Uterus (tissue), 4 donors: ENCODE results near the gene ATG16L1. TPM values are rescaled to one million over a fixed set of nuclear protein-coding genes. Genes with fewer than 3 reads are reported as not detected.
A peak's percentile ranks its signal among the peaks of the same experiment; 100 is the strongest.

ENCODE experiments used
- DNase-seq, 2 donors: peaks; one replicate each; pipeline ENCODE4 v3.0.0-alpha.2; 2019 to 2020
- H3K27ac ChIP-seq, 2 donors: fragments of 200-600 bp; sonication (generic); 1 replicate in 1 of 2; 2 replicates in 1 of 2; pipeline ENCODE4 v1.5.1; 2016 to 2018
- H3K27me3 ChIP-seq, 2 donors: fragments of 200-600 bp; sonication (generic); one replicate each; pipeline ENCODE4 v1.5.1; 2018 to 2019; ENCODE audit warnings: control low read depth in 1 of 2
- H3K36me3 ChIP-seq, 2 donors: fragments of 200-600 bp; sonication (generic); one replicate each; pipeline ENCODE4 v1.5.1; 2019; ENCODE audit warnings: control low read depth in 1 of 2
- H3K4me1 ChIP-seq, 2 donors: fragments of 200-600 bp; sonication (generic); one replicate each; pipeline ENCODE4 v1.5.1; 2018 to 2019; ENCODE audit warnings: control low read depth in 1 of 2
- H3K4me3 ChIP-seq, 2 donors: fragments of 200-600 bp; sonication (generic); 1 replicate in 1 of 2; 2 replicates in 1 of 2; pipeline ENCODE4 v1.5.1; 2018 to 2019; ENCODE audit warnings: mild to moderate bottlenecking in 1 of 2
- H3K9me3 ChIP-seq, 2 donors: fragments of 200-600 bp; sonication (generic); one replicate each; pipeline ENCODE4 v1.5.1; 2019; ENCODE audit warnings: control low read depth in 1 of 2
- POLR2A ChIP-seq, 2 donors: fragments of 450-650 bp; IDR thresholded peaks; one replicate each; pipeline ENCODE4 v1.6.1; 2016; ENCODE audit warnings: antibody characterized with exemption in 2 of 2, mild to moderate bottlenecking in 1 of 2, moderate library complexity in 1 of 2
- intact Hi-C: fragments of 100-400 bp; cut with DNase I; formaldehyde crosslinking; loops from one replicate; pipeline ENCODE4 v1.15.1; 2023; ENCODE audit warnings: low total_unique reads
- total RNA-seq, 4 donors: library from RNA; depleted of rRNA in 3 of 4; stranded (reverse); fragments of >200 nt in 3 of 4; gene quantifications; one replicate each; pipeline versions ENCODE4 v1.1.0 to v1.2.4, GENCODE V29; 2014 to 2023
- TF ChIP-seq, protein P1 (sequence below), 4 experiments: fragments of 200-600 bp in 2 of 4; fragments of 450-650 bp in 2 of 4; sonication (generic) in 2 of 4; IDR thresholded peaks; one replicate each; pipeline ENCODE4 v1.5.1; 2016 to 2019; ENCODE audit warnings: antibody characterized with exemption in 4 of 4, mild to moderate bottlenecking in 2 of 4, moderate library complexity in 1 of 4
- donor health status: DM: yes; HTN: yes; CAD: no.

ATG16L1 gene
- total RNA-seq: 10 to 100 TPM; 26.2 to 42.9 (median 31.9) TPM

- H3K36me3 ChIP-seq: peaks cover 0 to 2% of the 10 kb centered on the region in 2 donors
- peak; percentile 94 to 96 for DNase-seq
- H3K4me3 ChIP-seq: peak within 1 kb of the TSS; percentile 87 to 98
- H3K4me1 ChIP-seq: peaks cover 4 to 6% of the 10 kb centered on the region in 2 donors
- TF ChIP-seq, protein P1, sequence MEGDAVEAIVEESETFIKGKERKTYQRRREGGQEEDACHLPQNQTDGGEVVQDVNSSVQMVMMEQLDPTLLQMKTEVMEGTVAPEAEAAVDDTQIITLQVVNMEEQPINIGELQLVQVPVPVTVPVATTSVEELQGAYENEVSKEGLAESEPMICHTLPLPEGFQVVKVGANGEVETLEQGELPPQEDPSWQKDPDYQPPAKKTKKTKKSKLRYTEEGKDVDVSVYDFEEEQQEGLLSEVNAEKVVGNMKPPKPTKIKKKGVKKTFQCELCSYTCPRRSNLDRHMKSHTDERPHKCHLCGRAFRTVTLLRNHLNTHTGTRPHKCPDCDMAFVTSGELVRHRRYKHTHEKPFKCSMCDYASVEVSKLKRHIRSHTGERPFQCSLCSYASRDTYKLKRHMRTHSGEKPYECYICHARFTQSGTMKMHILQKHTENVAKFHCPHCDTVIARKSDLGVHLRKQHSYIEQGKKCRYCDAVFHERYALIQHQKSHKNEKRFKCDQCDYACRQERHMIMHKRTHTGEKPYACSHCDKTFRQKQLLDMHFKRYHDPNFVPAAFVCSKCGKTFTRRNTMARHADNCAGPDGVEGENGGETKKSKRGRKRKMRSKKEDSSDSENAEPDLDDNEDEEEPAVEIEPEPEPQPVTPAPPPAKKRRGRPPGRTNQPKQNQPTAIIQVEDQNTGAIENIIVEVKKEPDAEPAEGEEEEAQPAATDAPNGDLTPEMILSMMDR (IDR thresholded peaks at IDR 0.05): peak; percentile 93 to 99 (median 96)
- peak in 1 of 2 donors; percentile 73 for TF ChIP-seq POLR2A (IDR thresholded peaks at IDR 0.05)
- intact Hi-C loops: loop anchor here (10.0 kb wide), 1 partner anchor 647 kb away; no protein-coding TSS in a partner anchor
- peak within 1 kb of the TSS; percentile 82 to 90 for H3K27ac ChIP-seq
- no peaks in the 10 kb centered on the region for H3K9me3 ChIP-seq
- no peaks in the 10 kb centered on the region for H3K27me3 ChIP-seq
Measured at GRCh38 chr2:233251306-233252116, at the start of gene ATG16L1. TSS of gene ATG16L1 (plus strand) at chr2:233251673. CDS start at chr2:233251828, 155 bp downstream.

GRCh38 chr2:233202531-233202944, 48.9 kb upstream of the ATG16L1 start:
- no peaks in the 10 kb centered on the region for H3K27me3 ChIP-seq
- no peak overlapping the region for H3K27ac ChIP-seq
- DNase-seq: no peak
- H3K4me3 ChIP-seq: no peak overlapping the region
- TF ChIP-seq, protein P1 (IDR thresholded peaks at IDR 0.05): no peak
- no peak for TF ChIP-seq POLR2A (IDR thresholded peaks at IDR 0.05)
- H3K36me3 ChIP-seq: no peaks in the 10 kb centered on the region
- intact Hi-C loops: no loop called here
- no peaks in the 10 kb centered on the region for H3K4me1 ChIP-seq
- no peaks in the 10 kb centered on the region for H3K9me3 ChIP-seq

DNA sequence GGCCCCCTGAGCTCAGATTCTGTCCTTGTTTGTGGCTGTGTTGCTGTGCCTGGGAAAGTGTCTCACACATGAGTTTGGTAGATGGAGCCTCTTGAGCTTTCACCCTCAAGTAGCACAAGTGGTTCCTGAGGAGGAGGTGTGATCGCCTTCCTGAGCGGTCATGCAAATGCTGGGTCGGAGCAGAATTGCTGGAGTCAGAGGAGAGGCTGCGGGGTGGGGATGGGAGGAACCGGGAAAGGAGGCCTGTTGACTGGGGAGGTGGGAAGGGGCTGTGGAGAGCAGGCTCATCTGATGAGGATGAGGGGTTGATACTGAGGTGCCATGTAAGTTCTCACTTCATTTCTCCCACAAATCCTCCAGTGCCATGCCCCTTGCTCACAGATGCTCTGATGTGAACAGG, 48.4 kb upstream of the ATG16L1 start:
- Histone ChIP-seq H3K27me3 (no peaks in the 10 kb centered on the region), H3K4me1 (no peaks in the 10 kb centered on the region), H3K27ac (no peak overlapping the region), H3K9me3 (no peaks in the 10 kb centered on the region), H3K4me3 (no peak overlapping the region), H3K36me3 (no peaks in the 10 kb centered on the region)
- TF ChIP-seq, protein P1 (IDR thresholded peaks at IDR 0.05): no peak
- no peak for TF ChIP-seq POLR2A (IDR thresholded peaks at IDR 0.05)
- DNase-seq: no peak
- intact Hi-C loops: no loop called here

GRCh38 chr2:233204286-233204936, 47.1 kb upstream of the ATG16L1 start:
- Histone ChIP-seq H3K27me3 (no peaks in the 10 kb centered on the region), H3K4me3 (no peak overlapping the region), H3K4me1 (no peaks in the 10 kb centered on the region), H3K9me3 (no peaks in the 10 kb centered on the region), H3K27ac (no peak overlapping the region), H3K36me3 (no peaks in the 10 kb centered on the region)
- DNase-seq: no peak
- intact Hi-C loops: no loop called here
- no peak for TF ChIP-seq POLR2A (IDR thresholded peaks at IDR 0.05)
- TF ChIP-seq, protein P1 (IDR thresholded peaks at IDR 0.05): no peak
